ENCODE results near the gene CCDC61. TPM values are rescaled to one million over a fixed set of nuclear protein-coding genes. Genes with fewer than 3 reads are reported as not detected.
A peak's percentile ranks its signal among the peaks of the same experiment; 100 is the strongest.

The CCDC61 gene, protein sequence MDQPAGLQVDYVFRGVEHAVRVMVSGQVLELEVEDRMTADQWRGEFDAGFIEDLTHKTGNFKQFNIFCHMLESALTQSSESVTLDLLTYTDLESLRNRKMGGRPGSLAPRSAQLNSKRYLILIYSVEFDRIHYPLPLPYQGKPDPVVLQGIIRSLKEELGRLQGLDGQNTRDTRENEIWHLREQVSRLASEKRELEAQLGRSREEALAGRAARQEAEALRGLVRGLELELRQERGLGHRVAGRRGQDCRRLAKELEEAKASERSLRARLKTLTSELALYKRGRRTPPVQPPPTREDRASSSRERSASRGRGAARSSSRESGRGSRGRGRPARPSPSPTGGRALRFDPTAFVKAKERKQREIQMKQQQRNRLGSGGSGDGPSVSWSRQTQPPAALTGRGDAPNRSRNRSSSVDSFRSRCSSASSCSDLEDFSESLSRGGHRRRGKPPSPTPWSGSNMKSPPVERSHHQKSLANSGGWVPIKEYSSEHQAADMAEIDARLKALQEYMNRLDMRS
- total RNA-seq (2022) (31.0 and 32.7 TPM in 2 replicates), Bru-seq, nascent RNA (percentile 56 among the genes with signal in this experiment), BruChase-seq, experiment 1, labeled RNA remaining after a 6-hour chase (percentile 59 among the genes with signal in this experiment), BruChase-seq, experiment 2, labeled RNA remaining after a 2-hour chase (percentile 63 among the genes with signal in this experiment)
- long read RNA-seq, transcript CCDC61-204 (14 exons, 1,817 nt), result major isoform, 8 of 15 reads
- long read RNA-seq, partial matches to known transcripts, result 2 of 15 reads
- long read RNA-seq, other reads (novel, unspliced or antisense), result 5 of 15 reads

DNA sequence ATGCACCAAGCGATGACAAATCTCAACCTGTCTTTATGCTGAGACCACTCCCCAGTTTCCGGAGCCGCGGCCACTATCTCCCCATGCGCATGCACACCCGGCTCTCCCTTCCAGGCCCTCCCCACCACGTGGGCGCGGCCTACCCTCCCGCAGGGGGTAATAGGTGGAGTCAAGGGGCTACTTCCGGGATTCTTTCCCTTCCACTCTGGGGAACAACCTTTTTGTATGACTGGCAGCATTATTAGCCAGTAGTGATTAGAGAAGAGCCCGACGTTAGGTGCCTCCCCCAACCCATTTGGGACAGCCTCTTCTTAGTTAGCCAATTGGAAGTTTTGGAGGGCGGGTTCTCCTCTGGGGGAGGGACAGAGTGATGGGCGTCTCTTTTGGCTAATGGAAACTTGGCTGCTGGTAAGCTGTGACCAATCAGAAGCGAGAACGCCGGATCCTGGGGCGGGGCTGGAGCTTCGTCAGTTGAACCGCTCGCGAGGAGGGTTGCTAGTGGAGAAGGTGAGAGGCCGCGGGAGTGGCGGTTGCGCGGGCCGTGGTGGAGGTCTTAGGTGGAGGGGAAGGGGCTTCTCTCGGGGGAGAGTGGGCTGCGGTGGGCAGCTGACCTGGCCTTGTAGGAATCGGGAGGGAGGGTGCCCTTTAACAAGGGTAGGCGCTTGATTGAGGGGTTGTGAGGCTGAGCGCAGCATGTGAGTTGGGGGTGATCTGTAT, at the start of gene CCDC61:
TSS of gene CCDC61 (plus strand) at position 470 of the 717 bp plus-strand sequence. CDS start 7,552 bp downstream, outside the sequence.
- no peak within 1 kb of the TSS for H3K27ac Mint-ChIP-seq (ENCODE audit: unreplicated experiment)
- TF ChIP-seq, protein P1, sequence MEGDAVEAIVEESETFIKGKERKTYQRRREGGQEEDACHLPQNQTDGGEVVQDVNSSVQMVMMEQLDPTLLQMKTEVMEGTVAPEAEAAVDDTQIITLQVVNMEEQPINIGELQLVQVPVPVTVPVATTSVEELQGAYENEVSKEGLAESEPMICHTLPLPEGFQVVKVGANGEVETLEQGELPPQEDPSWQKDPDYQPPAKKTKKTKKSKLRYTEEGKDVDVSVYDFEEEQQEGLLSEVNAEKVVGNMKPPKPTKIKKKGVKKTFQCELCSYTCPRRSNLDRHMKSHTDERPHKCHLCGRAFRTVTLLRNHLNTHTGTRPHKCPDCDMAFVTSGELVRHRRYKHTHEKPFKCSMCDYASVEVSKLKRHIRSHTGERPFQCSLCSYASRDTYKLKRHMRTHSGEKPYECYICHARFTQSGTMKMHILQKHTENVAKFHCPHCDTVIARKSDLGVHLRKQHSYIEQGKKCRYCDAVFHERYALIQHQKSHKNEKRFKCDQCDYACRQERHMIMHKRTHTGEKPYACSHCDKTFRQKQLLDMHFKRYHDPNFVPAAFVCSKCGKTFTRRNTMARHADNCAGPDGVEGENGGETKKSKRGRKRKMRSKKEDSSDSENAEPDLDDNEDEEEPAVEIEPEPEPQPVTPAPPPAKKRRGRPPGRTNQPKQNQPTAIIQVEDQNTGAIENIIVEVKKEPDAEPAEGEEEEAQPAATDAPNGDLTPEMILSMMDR (IDR thresholded peaks at IDR 0.05; ENCODE audit: unreplicated experiment), result no peak
- peak; percentile 97 for DNase-seq
- no peaks in the 10 kb centered on the region for H3K9me3 Mint-ChIP-seq (ENCODE audit: low read depth, unreplicated experiment)
- intact Hi-C loops (cut with micrococcal nuclease; ENCODE audit: unreplicated experiment), result no loop called here
- CTCF ChIA-PET, result interaction anchor here (0.5 to 2.2 kb wide), 14 partner anchors 9 to 270 kb away, joined by 3 to 6 read pairs (median 4); partner anchors contain the start of genes FOXA3, MYPOP and SYMPK
- no peak within 1 kb of the TSS for H3K4me3 Mint-ChIP-seq (ENCODE audit: low read depth, unreplicated experiment)
- H3K36me3 Mint-ChIP-seq (ENCODE audit: insufficient read depth, unreplicated experiment), result no peaks in the 10 kb centered on the region
- peaks cover 10% of the 10 kb centered on the region for H3K4me1 Mint-ChIP-seq (ENCODE audit: low read depth, unreplicated experiment)
- BruUV-seq (replicated peaks), result no TSS peak
- peaks cover 9% of the 10 kb centered on the region for H3K27me3 Mint-ChIP-seq (ENCODE audit: unreplicated experiment)

DNA sequence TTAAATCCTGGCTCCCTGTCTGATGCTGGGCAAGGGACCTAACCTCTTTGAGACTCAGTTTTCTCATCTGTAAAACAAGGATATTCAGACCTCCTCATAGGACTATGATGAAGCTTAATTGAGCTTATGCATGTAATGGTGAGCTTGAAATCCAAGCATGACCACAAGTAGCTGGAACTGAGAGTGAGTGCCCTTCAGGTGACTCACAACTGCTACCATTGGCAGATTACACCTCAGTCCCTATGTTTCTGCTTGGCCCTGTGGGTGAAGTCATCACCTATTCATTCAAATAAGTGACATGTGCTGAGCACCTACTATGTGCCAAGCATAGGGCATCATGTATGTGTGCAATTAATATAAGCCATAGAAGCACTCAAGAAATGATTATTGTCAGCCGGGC, 47.3 kb upstream of the CCDC61 start:
- H3K4me3 Mint-ChIP-seq (ENCODE audit: low read depth, unreplicated experiment), result no peak overlapping the region
- TF ChIP-seq, protein P1 (IDR thresholded peaks at IDR 0.05; ENCODE audit: unreplicated experiment), result no peak
- H3K9me3 Mint-ChIP-seq (ENCODE audit: low read depth, unreplicated experiment), result no peaks in the 10 kb centered on the region
- peaks cover 66% of the 10 kb centered on the region for H3K27me3 Mint-ChIP-seq (ENCODE audit: unreplicated experiment)
- no peak overlapping the region for H3K27ac Mint-ChIP-seq (ENCODE audit: unreplicated experiment)
- H3K36me3 Mint-ChIP-seq (ENCODE audit: insufficient read depth, unreplicated experiment), result no peaks in the 10 kb centered on the region
- no peaks in the 10 kb centered on the region for H3K4me1 Mint-ChIP-seq (ENCODE audit: low read depth, unreplicated experiment)
- intact Hi-C loops (cut with micrococcal nuclease; ENCODE audit: unreplicated experiment), result no loop called here
- no peak for DNase-seq
- BruUV-seq (replicated peaks), result no TSS peak
- CTCF ChIA-PET, result no interaction called here

DNA sequence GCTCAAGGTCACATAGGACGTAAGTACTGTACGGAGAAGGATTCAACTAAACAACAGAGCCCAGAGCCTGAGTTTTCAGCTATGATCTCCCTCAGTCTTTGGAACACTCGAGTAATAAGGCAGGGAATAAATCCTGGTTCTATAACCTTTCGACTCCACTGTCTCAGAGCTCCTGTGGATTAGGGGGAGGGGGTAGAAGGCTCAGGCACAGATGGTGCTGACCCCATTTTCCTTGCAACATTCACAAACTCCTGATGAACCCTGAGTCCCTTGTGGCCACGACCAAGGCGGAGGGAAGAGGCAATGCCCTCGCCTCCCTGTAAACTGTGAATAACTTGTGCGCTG, 43.0 kb upstream of the CCDC61 start:
- CTCF ChIA-PET, result interaction anchor here (1.2 kb wide), 1 partner anchor 9 kb away, joined by 4 read pairs; no protein-coding TSS in a partner anchor
- Mint-ChIP-seq H3K9me3 (ENCODE audit: low read depth, unreplicated experiment) (no peaks in the 10 kb centered on the region), H3K27me3 (ENCODE audit: unreplicated experiment) (peaks cover 25% of the 10 kb centered on the region), H3K27ac (ENCODE audit: unreplicated experiment) (no peak overlapping the region), H3K4me1 (ENCODE audit: low read depth, unreplicated experiment) (peaks cover 13% of the 10 kb centered on the region), H3K4me3 (ENCODE audit: low read depth, unreplicated experiment) (no peak overlapping the region), H3K36me3 (ENCODE audit: insufficient read depth, unreplicated experiment) (no peaks in the 10 kb centered on the region)
- DNase-seq, result no peak
- intact Hi-C loops (cut with micrococcal nuclease; ENCODE audit: unreplicated experiment), result no loop called here
- BruUV-seq (replicated peaks), result no TSS peak
- TF ChIP-seq, protein P1 (IDR thresholded peaks at IDR 0.05; ENCODE audit: unreplicated experiment), result no peak

Data from Calu3 (cell line).